GM18861 (cell line): ENCODE results near the gene SPINT1.

Source experiments
- ATAC-seq: cut with Tn5 transposase; IDR thresholded peaks from one replicate; pipeline ENCODE4 v1.9.1; 2021; ENCODE audit not compliant: unreplicated experiment

The SPINT1 gene

DNA sequence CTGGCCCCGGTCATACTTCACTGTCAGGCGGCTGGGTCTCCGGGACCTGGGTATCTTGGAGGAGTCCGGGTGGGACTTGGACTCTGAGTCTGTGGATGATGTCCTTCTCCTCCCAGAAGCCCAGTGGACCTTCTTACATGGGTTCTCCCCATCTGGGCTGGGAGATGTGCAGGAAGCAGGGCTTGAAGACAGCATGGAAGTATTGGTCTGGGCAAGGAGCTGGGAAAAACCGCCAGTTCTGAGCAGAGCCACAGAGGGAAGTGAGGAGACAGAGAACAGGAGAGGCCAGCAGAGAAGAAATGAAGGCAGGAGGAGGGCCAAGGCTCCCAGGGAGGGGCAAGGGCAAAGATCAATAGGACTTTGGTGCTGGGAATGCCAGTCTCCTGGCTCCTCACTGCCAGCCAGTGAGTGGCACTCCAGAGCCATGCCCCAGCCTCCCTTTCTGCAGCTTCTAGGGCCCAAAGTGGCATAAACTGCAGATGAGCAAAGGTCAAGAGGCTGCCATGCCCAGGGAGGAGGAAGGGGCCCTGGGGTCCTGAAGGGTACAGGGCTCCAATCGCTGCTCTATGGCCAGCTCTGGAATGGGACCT is 15.3 kb upstream of the SPINT1 start, which contains the start of gene PPP1R14D:
TSS of gene PPP1R14D (minus strand) at position 262 of the 590 bp plus-strand sequence. CDS start at position 195, 67 bp downstream.
- ATAC-seq, result no peak

DNA sequence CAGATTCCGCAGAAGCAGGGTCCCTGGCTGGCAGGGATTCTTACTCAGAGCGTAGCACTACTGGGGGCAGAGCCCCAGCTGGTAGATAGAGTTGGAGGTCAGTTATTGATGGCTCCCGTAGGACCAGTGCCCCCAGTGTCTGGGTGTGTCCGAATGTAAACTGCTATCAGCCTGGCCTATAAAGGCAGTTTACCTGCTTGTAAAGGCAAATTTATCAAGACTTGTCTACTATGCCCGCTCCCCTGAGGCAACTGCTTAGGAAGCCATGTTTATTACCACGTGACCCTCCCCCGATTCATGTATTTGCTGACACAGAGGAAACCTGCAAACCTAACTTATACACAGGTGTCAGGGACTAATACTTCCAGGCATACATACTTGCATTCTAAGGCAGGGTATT is 14.7 kb upstream of the SPINT1 start:
- ATAC-seq, result no peak

- no peak for ATAC-seq
These were observed 13.0 kb upstream of the SPINT1 start for GRCh38 chr15:40830884-40831283.

- ATAC-seq, result no peak
These were observed 12.0 kb upstream of the SPINT1 start for GRCh38 chr15:40831861-40832260.

- ATAC-seq, result no peak
These were observed 10.9 kb upstream of the SPINT1 start for GRCh38 chr15:40832903-40833302.

DNA sequence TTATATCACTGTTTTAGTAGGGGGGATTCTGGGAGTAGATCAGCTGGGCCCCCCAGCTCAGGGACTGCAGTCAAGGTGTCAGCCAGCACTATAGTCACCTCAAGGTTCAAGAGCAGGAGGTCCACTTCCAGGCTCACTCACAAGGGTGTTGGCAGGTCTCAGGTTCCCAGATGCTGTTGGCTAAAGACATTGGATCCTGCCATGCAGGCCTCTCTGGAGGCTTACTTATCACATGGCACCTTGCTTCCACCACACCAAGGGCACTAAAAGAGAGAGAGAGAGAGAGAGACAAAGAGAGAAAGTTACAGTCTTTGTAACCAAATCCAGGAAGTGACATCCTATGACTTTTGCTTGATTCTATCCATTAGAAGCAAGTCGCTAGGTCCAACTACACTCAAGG is 7.8 kb upstream of the SPINT1 start:
- ATAC-seq, result no peak

- ATAC-seq, result no peak
These were observed 5.1 kb upstream of the SPINT1 start for GRCh38 chr15:40838756-40839155.

DNA sequence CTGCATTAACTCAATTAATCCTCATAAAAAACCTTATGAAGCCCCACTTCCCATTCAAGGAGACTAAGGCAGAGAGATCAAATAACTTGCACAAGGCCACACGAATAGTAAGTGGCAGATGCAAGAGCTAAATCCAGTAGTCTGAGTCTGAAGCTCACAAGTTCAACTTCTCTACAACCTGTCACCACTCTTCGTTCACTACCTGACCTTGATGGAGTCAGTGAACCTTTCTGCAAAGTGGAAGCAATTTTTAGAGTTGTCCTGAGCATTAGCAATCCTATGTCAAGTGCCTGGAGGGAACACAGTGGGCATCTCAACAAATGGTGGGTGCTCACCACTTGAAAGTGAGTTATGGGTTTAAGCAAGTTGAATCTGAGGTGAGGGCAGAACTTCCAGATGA is 2.1 kb upstream of the SPINT1 start:
- ATAC-seq, result no peak

DNA sequence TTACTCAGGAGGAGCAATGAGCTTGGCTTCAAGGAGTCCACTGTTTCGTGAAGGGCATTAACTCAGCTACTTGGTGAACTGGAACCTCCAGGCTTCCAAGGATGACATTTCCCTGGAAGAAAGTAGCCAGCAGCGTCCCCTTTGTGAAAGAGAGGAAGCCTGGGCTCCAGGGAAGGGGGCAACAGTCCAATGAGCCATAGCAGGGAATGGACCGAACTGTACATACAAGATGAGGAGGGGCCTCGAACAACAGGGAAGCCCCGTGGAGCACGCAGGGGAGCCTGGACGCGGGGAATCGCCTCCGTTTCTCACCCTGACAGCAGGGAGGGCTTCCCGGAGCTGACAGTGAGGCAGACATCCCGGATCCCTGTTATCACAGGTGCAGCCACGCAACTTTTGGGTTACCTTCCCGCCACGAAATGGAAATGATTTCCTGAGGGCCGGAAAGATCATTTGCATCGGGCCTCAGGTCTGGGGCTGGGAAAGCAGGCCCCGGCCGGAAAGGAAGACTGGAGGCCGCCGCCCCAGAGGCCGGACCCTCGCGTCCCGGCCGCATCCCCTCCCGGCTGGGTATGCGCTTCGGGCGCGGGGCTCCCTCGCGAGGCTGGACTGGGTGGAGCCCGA is 475 bp upstream of the SPINT1 start:
- ATAC-seq, result no peak

DNA sequence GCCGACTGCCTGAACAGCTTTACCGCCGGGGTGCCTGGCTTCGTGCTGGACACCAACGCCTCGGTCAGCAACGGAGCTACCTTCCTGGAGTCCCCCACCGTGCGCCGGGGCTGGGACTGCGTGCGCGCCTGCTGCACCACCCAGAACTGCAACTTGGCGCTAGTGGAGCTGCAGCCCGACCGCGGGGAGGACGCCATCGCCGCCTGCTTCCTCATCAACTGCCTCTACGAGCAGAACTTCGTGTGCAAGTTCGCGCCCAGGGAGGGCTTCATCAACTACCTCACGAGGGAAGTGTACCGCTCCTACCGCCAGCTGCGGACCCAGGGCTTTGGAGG is 815 bp downstream of the SPINT1 start:
- no peak for ATAC-seq

- no peak for ATAC-seq
These were observed 1.2 kb downstream of the SPINT1 start for GRCh38 chr15:40845036-40845435.

- ATAC-seq, result no peak
These were observed 1.9 kb downstream of the SPINT1 start for GRCh38 chr15:40845511-40846284.

- no peak for ATAC-seq
These were observed 3.0 kb downstream of the SPINT1 start for GRCh38 chr15:40846841-40847222.

GRCh38 chr15:40847223-40847961 is 3.5 kb downstream of the SPINT1 start:
- ATAC-seq, result no peak

DNA sequence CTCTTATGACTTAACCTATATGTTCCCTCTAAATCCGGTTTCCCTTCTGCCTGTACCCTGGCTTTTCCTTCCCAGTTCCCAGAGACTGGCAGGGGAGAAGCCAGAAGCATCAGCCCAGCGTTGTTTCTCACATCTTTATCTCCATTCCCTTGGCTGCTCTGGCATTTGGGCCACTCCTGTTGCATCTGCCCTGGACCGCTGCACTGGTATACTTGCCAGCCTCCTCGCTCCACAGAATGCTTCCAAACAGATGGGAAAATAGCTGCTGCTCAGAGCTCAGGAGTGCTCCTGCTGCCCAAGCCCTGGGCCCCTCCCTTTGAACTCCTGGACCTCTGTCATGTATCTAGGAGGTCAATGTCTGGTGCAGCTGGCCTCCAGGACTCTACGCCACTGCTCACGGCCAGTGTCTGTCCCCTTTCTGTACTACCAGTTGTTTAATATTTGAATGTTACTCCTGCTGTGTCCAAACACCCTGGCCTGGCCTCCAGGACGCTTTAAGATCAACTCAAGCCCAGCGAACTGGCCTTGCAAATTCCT is 6.8 kb downstream of the SPINT1 start:
- ATAC-seq, result no peak

DNA sequence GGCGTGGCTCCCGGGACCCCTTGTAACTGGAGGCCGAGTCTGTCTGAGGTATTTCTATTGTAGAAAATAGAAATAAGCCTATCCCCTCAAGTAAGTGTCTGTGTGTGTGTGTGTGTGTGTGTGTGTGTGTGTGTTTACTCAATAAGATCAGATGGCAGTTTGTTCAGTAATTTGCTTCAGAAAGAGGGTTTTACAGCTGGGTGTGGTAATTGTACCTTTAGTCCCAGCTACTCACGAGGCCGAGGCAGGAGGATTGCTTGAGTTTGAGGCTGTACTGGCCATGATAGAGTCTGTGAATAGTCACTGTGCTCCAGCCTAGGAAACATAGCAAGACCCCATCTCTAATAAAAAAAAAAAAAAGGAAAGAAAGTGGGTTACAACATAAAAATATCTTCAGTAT is 8.7 kb downstream of the SPINT1 start:
- no peak for ATAC-seq

GRCh38 chr15:40853241-40853890 is 9.5 kb downstream of the SPINT1 start:
- no peak for ATAC-seq

GRCh38 chr15:40854161-40854560 is 10.3 kb downstream of the SPINT1 start:
- no peak for ATAC-seq

DNA sequence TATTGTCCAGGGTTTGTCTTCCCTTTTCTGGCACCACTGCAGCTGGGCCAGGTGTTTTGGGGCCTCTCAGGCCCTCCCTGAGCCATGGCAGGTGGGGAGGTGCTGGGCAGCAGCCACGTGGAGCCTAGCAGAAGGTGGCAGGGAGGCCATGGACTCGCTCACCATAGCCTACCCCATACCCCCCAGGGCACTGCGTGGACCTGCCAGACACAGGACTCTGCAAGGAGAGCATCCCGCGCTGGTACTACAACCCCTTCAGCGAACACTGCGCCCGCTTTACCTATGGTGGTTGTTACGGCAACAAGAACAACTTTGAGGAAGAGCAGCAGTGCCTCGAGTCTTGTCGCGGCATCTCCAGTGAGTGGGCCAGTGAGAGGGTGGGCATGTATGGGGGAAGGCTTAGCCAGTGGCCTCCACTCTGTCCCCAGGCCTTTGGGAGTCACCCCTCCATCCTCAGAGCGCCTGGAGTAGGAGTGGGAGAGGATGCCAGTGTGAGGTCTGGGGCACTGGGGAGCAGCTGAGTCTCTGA is 11.9 kb downstream of the SPINT1 start:
- no peak for ATAC-seq

DNA sequence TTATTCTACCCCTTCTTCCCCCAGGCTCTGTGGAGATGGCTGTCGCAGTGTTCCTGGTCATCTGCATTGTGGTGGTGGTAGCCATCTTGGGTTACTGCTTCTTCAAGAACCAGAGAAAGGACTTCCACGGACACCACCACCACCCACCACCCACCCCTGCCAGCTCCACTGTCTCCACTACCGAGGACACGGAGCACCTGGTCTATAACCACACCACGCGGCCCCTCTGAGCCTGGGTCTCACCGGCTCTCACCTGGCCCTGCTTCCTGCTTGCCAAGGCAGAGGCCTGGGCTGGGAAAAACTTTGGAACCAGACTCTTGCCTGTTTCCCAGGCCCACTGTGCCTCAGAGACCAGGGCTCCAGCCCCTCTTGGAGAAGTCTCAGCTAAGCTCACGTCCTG is 12.9 kb downstream of the SPINT1 start:
- no peak for ATAC-seq
